IMR-90 (cell line): ENCODE results near the gene SH2D5. TPM values are rescaled to one million over a fixed set of nuclear protein-coding genes. Genes with fewer than 3 reads are reported as not detected.

Source experiments
- ATAC-seq: fragments of 200-7000 bp; cut with Tn5 transposase; 2 replicates; pipeline ENCODE4 v1.9.1; 2020; ENCODE audit warnings: low read depth, mild to moderate bottlenecking, moderate library complexity
- BruUV-seq: library from RNA; stranded (reverse); fragments of 400-500 nt; replicated peaks from 2 replicates; lab custom pipeline; 2021; lab: Mats Ljungman, UMichigan
- CTCF ChIA-PET: fragments of 300-600 bp; formaldehyde crosslinking; extraction: SDS; loops from one replicate; lab custom pipeline; 2021; ENCODE audit warnings: antibody characterized with exemption; lab: Yijun Ruan, JAX
- POLR2A ChIA-PET: fragments of 300-600 bp; sonication (Branson Sonifier 250); formaldehyde crosslinking; loops from one replicate; lab custom pipeline; 2022; ENCODE audit warnings: antibody characterized with exemption; ENCODE audit not compliant: unreplicated experiment; lab: Charles Lee
- DNase-seq: peaks from one replicate; pipeline ENCODE4 v3.0.0; 2013
- H2AFZ ChIP-seq: replicated peaks from 2 replicates; pipeline ENCODE3; 2013; ENCODE audit warnings: low read length, mild to moderate bottlenecking; ENCODE audit not compliant: poor library complexity
- H2AK5ac ChIP-seq: 2 replicates; pipeline ENCODE4 v1.6.1; 2013; ENCODE audit warnings: low read depth, low read length, inconsistent platforms
- H2AK9ac ChIP-seq: replicated peaks from 2 replicates; pipeline ENCODE3; 2013; ENCODE audit warnings: mild to moderate bottlenecking, low read depth, low read length, moderate library complexity; ENCODE audit not compliant: poor library complexity
- H2BK120ac ChIP-seq: 2 replicates; pipeline ENCODE4 v1.6.1; 2013; ENCODE audit warnings: low read depth, low read length, inconsistent platforms
- H2BK15ac ChIP-seq: 3 replicates; pipeline ENCODE4 v1.6.1; 2013; ENCODE audit warnings: low read depth, low read length, inconsistent platforms
- H2BK20ac ChIP-seq: 2 replicates; pipeline ENCODE4 v1.6.1; 2013; ENCODE audit warnings: low read depth, mild to moderate bottlenecking, inconsistent platforms, low read length, moderate library complexity
- H2BK5ac ChIP-seq: 2 replicates; pipeline ENCODE4 v1.6.1; 2013; ENCODE audit warnings: mild to moderate bottlenecking, low read depth, low read length, inconsistent platforms; ENCODE audit not compliant: poor library complexity, severe bottlenecking
- H3K14ac ChIP-seq: replicated peaks from 2 replicates; pipeline ENCODE4 v1.6.1; 2013; ENCODE audit warnings: low read depth, low read length, inconsistent platforms
- H3K18ac ChIP-seq: 2 replicates; pipeline ENCODE4 v1.6.1; 2013; ENCODE audit warnings: low read depth, low read length, control low read depth
- H3K23ac ChIP-seq: 2 replicates; pipeline ENCODE4 v1.6.1; 2013; ENCODE audit warnings: low read depth, low read length, inconsistent platforms
- H3K27ac ChIP-seq: 2 replicates; pipeline ENCODE4 v1.5.1; 2013; ENCODE audit warnings: mild to moderate bottlenecking, control low read depth, low read length; ENCODE audit not compliant: insufficient read depth
- H3K27me3 ChIP-seq: 2 replicates; pipeline ENCODE4 v1.6.1; 2013; ENCODE audit warnings: low read length; ENCODE audit not compliant: control insufficient read depth, insufficient read depth
- H3K36me3 ChIP-seq: 2 replicates; pipeline ENCODE4 v1.6.1; 2013; ENCODE audit warnings: low read length, mixed read lengths; ENCODE audit not compliant: control insufficient read depth, insufficient read depth
- H3K4ac ChIP-seq: 2 replicates; pipeline ENCODE4 v1.6.1; 2013; ENCODE audit warnings: low read depth, low read length, inconsistent platforms
- H3K4me1 ChIP-seq: 2 replicates; pipeline ENCODE4 v1.6.1; 2013; ENCODE audit warnings: low read length, mixed read lengths; ENCODE audit not compliant: control insufficient read depth, insufficient read depth
- H3K4me2 ChIP-seq: 2 replicates; pipeline ENCODE4 v1.6.1; 2013; ENCODE audit warnings: low read depth, mild to moderate bottlenecking, control low read depth, low read length, moderate library complexity
- H3K4me3 ChIP-seq: 2 replicates; pipeline ENCODE4 v1.5.1; 2013; ENCODE audit warnings: low read depth, mild to moderate bottlenecking, control low read depth, low read length, moderate library complexity; ENCODE audit not compliant: insufficient read depth
- H3K56ac ChIP-seq: 2 replicates; pipeline ENCODE4 v1.6.1; 2013; ENCODE audit warnings: low read length, inconsistent platforms; ENCODE audit not compliant: insufficient read depth; ENCODE audit errors: extremely low read depth
- H3K79me1 ChIP-seq, 2 experiments: 2 replicates each; pipeline ENCODE4 v1.6.1; 2013; ENCODE audit warnings: low read length in 2 of 2, inconsistent platforms in 1 of 2, low read depth in 1 of 2
- H3K9ac ChIP-seq: 2 replicates; pipeline ENCODE4 v1.6.1; 2013; ENCODE audit warnings: low read depth, low read length, control low read depth
- H3K9me1 ChIP-seq: 2 replicates; pipeline ENCODE4 v1.6.1; 2013; ENCODE audit warnings: low read length, inconsistent platforms; ENCODE audit not compliant: insufficient read depth
- H3K9me3 ChIP-seq: 2 replicates; pipeline ENCODE4 v1.6.1; 2013; ENCODE audit warnings: low read length; ENCODE audit not compliant: control insufficient read depth, insufficient read depth
- H4K20me1 ChIP-seq: 2 replicates; pipeline ENCODE4 v1.6.1; 2013; ENCODE audit warnings: low read length, inconsistent platforms; ENCODE audit not compliant: insufficient read depth
- H4K5ac ChIP-seq: 2 replicates; pipeline ENCODE4 v1.6.1; 2013; ENCODE audit warnings: mild to moderate bottlenecking, low read depth, low read length, control low read depth
- H4K8ac ChIP-seq, 2 experiments: 2 replicates each; pipeline ENCODE4 v1.6.1; 2013; ENCODE audit warnings: low read depth in 2 of 2, low read length in 2 of 2, control low read depth in 1 of 2, inconsistent platforms in 1 of 2
- H4K91ac ChIP-seq: 2 replicates; pipeline ENCODE4 v1.6.1; 2013; ENCODE audit warnings: low read depth, low read length, inconsistent platforms; ENCODE audit not compliant: insufficient read depth
- BHLHE40 ChIP-seq: fragments of 150-350 bp; IDR thresholded peaks from 2 replicates; pipeline ENCODE4 v1.6.1; 2016; ENCODE audit warnings: mild to moderate bottlenecking, low read depth, low read length
- CEBPB ChIP-seq: IDR thresholded peaks from 2 replicates; pipeline ENCODE4 v1.6.1; 2012; ENCODE audit warnings: low read depth, low read length, improper control_type of control experiment
- CHD1 ChIP-seq: IDR thresholded peaks from 2 replicates; pipeline ENCODE4 v1.6.1; 2012; ENCODE audit warnings: low read depth, low read length, improper control_type of control experiment
- FOS ChIP-seq: fragments of 150-350 bp; IDR thresholded peaks from 2 replicates; pipeline ENCODE4 v1.6.1; 2016; ENCODE audit warnings: low read depth, low read length
- MAFK ChIP-seq: IDR thresholded peaks from 2 replicates; pipeline ENCODE4 v1.6.1; 2012; ENCODE audit warnings: low read depth, low read length, improper control_type of control experiment
- MAZ ChIP-seq: IDR thresholded peaks from 2 replicates; pipeline ENCODE4 v1.6.1; 2012; ENCODE audit warnings: low read depth, mild to moderate bottlenecking, low read length, improper control_type of control experiment, moderate library complexity, borderline replicate concordance
- MXI1 ChIP-seq: IDR thresholded peaks from 2 replicates; pipeline ENCODE4 v1.6.1; 2012; ENCODE audit warnings: low read depth, mild to moderate bottlenecking, low read length, moderate library complexity, borderline replicate concordance
- POLR2A ChIP-seq: IDR thresholded peaks from 2 replicates; pipeline ENCODE4 v1.6.1; 2012; ENCODE audit warnings: mild to moderate bottlenecking, low read depth, low read length
- RAD21 ChIP-seq: IDR thresholded peaks from 2 replicates; pipeline ENCODE4 v1.6.1; 2012; ENCODE audit warnings: low read length, improper control_type of control experiment
- RCOR1 ChIP-seq: IDR thresholded peaks from 2 replicates; pipeline ENCODE4 v1.6.1; 2012; ENCODE audit warnings: mild to moderate bottlenecking, low read length, improper control_type of control experiment; ENCODE audit not compliant: insufficient replicate concordance
- RFX5 ChIP-seq: IDR thresholded peaks from 2 replicates; pipeline ENCODE4 v1.8.0; 2012; ENCODE audit warnings: low read depth, mild to moderate bottlenecking, low read length, moderate library complexity
- SMC3 ChIP-seq: fragments of 150-350 bp; IDR thresholded peaks from 2 replicates; pipeline ENCODE4 v1.6.1; 2016; ENCODE audit warnings: low read depth, mild to moderate bottlenecking, antibody characterized with exemption, low read length, moderate library complexity
- WGBS, 2 experiments: methylation state at CpG; one replicate each; pipeline versions ENCODE4 v1.1.5 to v1.1.7; 2013; ENCODE audit warnings: missing lambda C conversion rate in 2 of 2; ENCODE audit not compliant: insufficient read length in 1 of 2; ENCODE audit errors: extremely low coverage in 2 of 2; 5-methylcytosine and 5-hydroxymethylcytosine counted together
- dilution Hi-C: fragments of 300-500 bp; cut with HindIII; formaldehyde crosslinking; loops from one replicate; pipeline ENCODE4 v1.14.3; 2018; ENCODE audit warnings: low sequenced_read_pairs; ENCODE audit not compliant: unreplicated experiment
- in situ Hi-C: fragments of 300-500 bp; cut with MboI; formaldehyde crosslinking; loops from 3 replicates; pipeline ENCODE4 v1.14.3; 2019; ENCODE audit warnings: low sequenced_read_pairs, inconsistent platforms, mixed read lengths
- intact Hi-C: fragments of 100-400 bp; cut with micrococcal nuclease; formaldehyde crosslinking; loops from 2 replicates; pipeline ENCODE4 v1.10.0; 2022
- polyA plus RNA-seq, 3 experiments: library from polyadenylated mRNA; depleted of rRNA; stranded (reverse); fragments of >200 nt; gene quantifications; 2 replicates each; pipeline ENCODE4 v1.2.3, GENCODE V29; 2012; ENCODE audit warnings: low replicate concordance in 1 of 3
- total RNA-seq: library from RNA; depleted of rRNA; stranded (reverse); fragments of >200 nt; gene quantifications from 2 replicates; pipeline ENCODE4 v1.2.3, GENCODE V29; 2012
- TF ChIP-seq, protein P1 (sequence below): fragments of 150-350 bp; IDR thresholded peaks from 2 replicates; pipeline ENCODE4 v1.6.1; 2017; ENCODE audit warnings: mild to moderate bottlenecking, antibody characterized with exemption, low read length, low read depth
- TF ChIP-seq, protein P2 (sequence below): fragments of 150-350 bp; IDR thresholded peaks from 2 replicates; pipeline ENCODE4 v1.6.1; 2016; ENCODE audit warnings: low read depth, mild to moderate bottlenecking, low read length, moderate library complexity, borderline replicate concordance

SH2D5 gene
- total and polyA plus RNA-seq, 2 of the 4 experiments (the other 2 are of a cell fraction) = 7.2 to 14.4 TPM

- no peak overlapping the region for H3K27ac ChIP-seq
- no peak overlapping the region for H3K4ac ChIP-seq
- no peak for ATAC-seq
- H3K4me2 ChIP-seq = no peak overlapping the region
- no peak overlapping the region for H2BK20ac ChIP-seq
- no peak overlapping the region for H3K18ac ChIP-seq
- no peaks in the 10 kb centered on the region for H3K79me1 ChIP-seq
- no peak overlapping the region for H3K4me3 ChIP-seq
- intact Hi-C loops (no loop called here), in situ Hi-C loops (loop anchor here (25.0 kb wide), 1 partner anchor 682 kb away; no protein-coding TSS in a partner anchor), dilution Hi-C loops (no loop called here)
- BruUV-seq = no TSS peak
- no peak overlapping the region for H3K14ac ChIP-seq
- DNase-seq = no peak
- no peak overlapping the region for H4K5ac ChIP-seq
- no peak overlapping the region for H3K9ac ChIP-seq
- H3K4me1 ChIP-seq = no peaks in the 10 kb centered on the region
- no peaks in the 10 kb centered on the region for H3K27me3 ChIP-seq
- no peak overlapping the region for H2AK5ac ChIP-seq
- no peaks in the 10 kb centered on the region for H3K9me3 ChIP-seq
- H3K56ac ChIP-seq = no peak overlapping the region
- H4K91ac ChIP-seq = no peak overlapping the region
- H2AFZ ChIP-seq = no peak overlapping the region
- no CpG with 5 or more reads among the region's 5 CpGs for WGBS, 2 experiments
- TF ChIP-seq SMC3 (no peak), POLR2A (no peak), RAD21 (no peak), FOS (no peak), CEBPB (no peak), MAFK (no peak), RCOR1 (no peak), CHD1 (no peak), MAZ (no peak), BHLHE40 (no peak), MXI1 (no peak), RFX5 (no peak)
- TF ChIP-seq, protein P1, sequence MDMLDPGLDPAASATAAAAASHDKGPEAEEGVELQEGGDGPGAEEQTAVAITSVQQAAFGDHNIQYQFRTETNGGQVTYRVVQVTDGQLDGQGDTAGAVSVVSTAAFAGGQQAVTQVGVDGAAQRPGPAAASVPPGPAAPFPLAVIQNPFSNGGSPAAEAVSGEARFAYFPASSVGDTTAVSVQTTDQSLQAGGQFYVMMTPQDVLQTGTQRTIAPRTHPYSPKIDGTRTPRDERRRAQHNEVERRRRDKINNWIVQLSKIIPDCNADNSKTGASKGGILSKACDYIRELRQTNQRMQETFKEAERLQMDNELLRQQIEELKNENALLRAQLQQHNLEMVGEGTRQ = no peak
- TF ChIP-seq, protein P2, sequence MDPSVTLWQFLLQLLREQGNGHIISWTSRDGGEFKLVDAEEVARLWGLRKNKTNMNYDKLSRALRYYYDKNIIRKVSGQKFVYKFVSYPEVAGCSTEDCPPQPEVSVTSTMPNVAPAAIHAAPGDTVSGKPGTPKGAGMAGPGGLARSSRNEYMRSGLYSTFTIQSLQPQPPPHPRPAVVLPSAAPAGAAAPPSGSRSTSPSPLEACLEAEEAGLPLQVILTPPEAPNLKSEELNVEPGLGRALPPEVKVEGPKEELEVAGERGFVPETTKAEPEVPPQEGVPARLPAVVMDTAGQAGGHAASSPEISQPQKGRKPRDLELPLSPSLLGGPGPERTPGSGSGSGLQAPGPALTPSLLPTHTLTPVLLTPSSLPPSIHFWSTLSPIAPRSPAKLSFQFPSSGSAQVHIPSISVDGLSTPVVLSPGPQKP = no peak
- no peaks in the 10 kb centered on the region for H3K9me1 ChIP-seq
- CTCF ChIA-PET = no interaction called here
- H3K23ac ChIP-seq = no peak overlapping the region
- no peak overlapping the region for H2AK9ac ChIP-seq
- POLR2A ChIA-PET = no interaction called here
- peaks cover 3% of the 10 kb centered on the region; the same call in 1 of the 2 replicates for H3K36me3 ChIP-seq
- no peak overlapping the region for H2BK15ac ChIP-seq
- no peaks in the 10 kb centered on the region for H4K20me1 ChIP-seq
- no peak overlapping the region for H2BK120ac ChIP-seq
- no peak overlapping the region for H4K8ac ChIP-seq
- H2BK5ac ChIP-seq = no peak overlapping the region
Measured at GRCh38 chr1:20680269-20680668, 52.2 kb downstream of the SH2D5 start.
